OCI-LY7 (cell line): ENCODE results near the gene KREMEN2. TPM values are rescaled to one million over a fixed set of nuclear protein-coding genes. Genes with fewer than 3 reads are reported as not detected.

ENCODE experiments used
- BruUV-seq: library from RNA; stranded (reverse); fragments of 400-500 nt; replicated peaks from 2 replicates; lab custom pipeline; 2021; lab: Mats Ljungman, UMichigan
- CTCF ChIA-PET: fragments of 300-600 bp; sonication (Branson Sonifier 250); formaldehyde crosslinking; loops from one replicate; lab custom pipeline; 2022; ENCODE audit warnings: antibody characterized with exemption; ENCODE audit not compliant: unreplicated experiment; lab: Charles Lee
- POLR2A ChIA-PET: fragments of 300-600 bp; sonication (Branson Sonifier 250); formaldehyde crosslinking; loops from one replicate; lab custom pipeline; 2022; ENCODE audit warnings: antibody characterized with exemption; lab: Charles Lee
- DNase-seq: peaks from one replicate; pipeline ENCODE4 v3.0.0-alpha.2; 2015; ENCODE audit warnings: low spot score
- H2AFZ ChIP-seq: fragments of 200-600 bp; sonication (generic), shearing (Covaris generic); 2 replicates; pipeline ENCODE4 v1.6.1; 2014; ENCODE audit warnings: mild to moderate bottlenecking, antibody characterized with exemption, low read length, moderate library complexity
- H3K27ac ChIP-seq: fragments of 200-600 bp; sonication (generic); 2 replicates; pipeline ENCODE4 v1.5.1; 2014; ENCODE audit warnings: mixed run types, low read depth, mild to moderate bottlenecking, moderate library complexity, low read length, inconsistent platforms; ENCODE audit not compliant: poor library complexity, severe bottlenecking
- H3K36me3 ChIP-seq: fragments of 200-600 bp; sonication (generic); 2 replicates; pipeline ENCODE4 v1.6.1; 2014; ENCODE audit warnings: mild to moderate bottlenecking, antibody characterized with exemption, low read length, moderate library complexity, mixed read lengths; ENCODE audit not compliant: insufficient read depth
- H3K4me1 ChIP-seq: fragments of 200-600 bp; sonication (generic); 2 replicates; pipeline ENCODE4 v1.5.1; 2014; ENCODE audit warnings: mild to moderate bottlenecking, low read length; ENCODE audit not compliant: insufficient read depth, poor library complexity, severe bottlenecking
- H3K4me2 ChIP-seq: fragments of 200-600 bp; sonication (generic); 2 replicates; pipeline ENCODE4 v1.6.1; 2014; ENCODE audit warnings: mild to moderate bottlenecking, low read length
- H3K4me3 ChIP-seq: fragments of 200-600 bp; sonication (generic); 2 replicates; pipeline ENCODE4 v1.5.1; 2014; ENCODE audit warnings: mild to moderate bottlenecking, low read depth, low read length; ENCODE audit not compliant: poor library complexity, severe bottlenecking
- H3K79me2 ChIP-seq: fragments of 200-600 bp; sonication (generic); 2 replicates; pipeline ENCODE4 v1.6.1; 2016; ENCODE audit warnings: low read depth, mild to moderate bottlenecking, low read length, moderate library complexity, mixed read lengths; ENCODE audit not compliant: insufficient read depth
- H3K9me2 ChIP-seq: fragments of 200-600 bp; sonication (generic); 2 replicates; pipeline ENCODE4 v1.6.1; 2016; ENCODE audit warnings: mild to moderate bottlenecking, low read length, mixed read lengths; ENCODE audit not compliant: insufficient read depth
- H3K9me3 ChIP-seq: fragments of 200-600 bp; sonication (generic); 2 replicates; pipeline ENCODE4 v1.6.1; 2014; ENCODE audit warnings: mild to moderate bottlenecking, mixed run types, low read length, mixed read lengths
- H4K20me1 ChIP-seq: fragments of 200-600 bp; sonication (generic); 2 replicates; pipeline ENCODE4 v1.6.1; 2014; ENCODE audit warnings: mild to moderate bottlenecking, antibody characterized with exemption, low read length, moderate library complexity, mixed read lengths; ENCODE audit not compliant: insufficient read depth
- CTCF ChIP-seq: fragments of 200-600 bp; sonication (generic); conservative IDR thresholded peaks from 2 replicates; pipeline ENCODE4 v1.5.1; 2014; ENCODE audit warnings: mild to moderate bottlenecking, antibody characterized with exemption, low read length, moderate library complexity, mixed read lengths
- EZH2phosphoT487 ChIP-seq: fragments of 200-600 bp; sonication (generic); IDR thresholded peaks from 2 replicates; pipeline ENCODE4 v1.6.1; 2018; ENCODE audit warnings: low read depth, borderline replicate concordance, mild to moderate bottlenecking, mixed run types, antibody characterized with exemption, low read length, moderate library complexity, mixed read lengths
- intact Hi-C: fragments of 100-400 bp; cut with micrococcal nuclease; formaldehyde crosslinking; loops from one replicate; pipeline ENCODE4 v1.10.0; 2022; ENCODE audit not compliant: unreplicated experiment
- total RNA-seq, 2 experiments: library from RNA; depleted of rRNA in 1 of 2; stranded (reverse); fragments of >200 nt in 1 of 2; shearing (Covaris generic) in 1 of 2; gene quantifications; 2 replicates each; pipeline ENCODE4 v1.2.3, GENCODE V29; 2014 to 2022

The KREMEN2 gene
- total RNA-seq, 2 experiments from 2014 or later = 0.09 TPM; not detected in 1

- DNase-seq = no peak
- no peak overlapping the region for H3K4me3 ChIP-seq
- intact Hi-C loops = loop anchor here (5.0 kb wide), 1 partner anchor 37 kb away; the partner anchor contains the start of gene KREMEN2
- no peak overlapping the region for H3K27ac ChIP-seq
- no peaks in the 10 kb centered on the region for H3K79me2 ChIP-seq
- peaks cover 4% of the 10 kb centered on the region for H3K4me1 ChIP-seq
- no peak overlapping the region for H3K4me2 ChIP-seq
- no peaks in the 10 kb centered on the region; the same call in 1 of the 2 replicates for H3K36me3 ChIP-seq
- H3K9me2 ChIP-seq = no peaks in the 10 kb centered on the region
- ChIA-PET POLR2A (no interaction called here), CTCF (no interaction called here)
- H3K9me3 ChIP-seq = no peaks in the 10 kb centered on the region
- H4K20me1 ChIP-seq = peaks cover 4% of the 10 kb centered on the region; the same call in 1 of the 2 replicates
- no peak overlapping the region for H2AFZ ChIP-seq
- BruUV-seq = no TSS peak
- TF ChIP-seq CTCF = no peak
- no peak for TF ChIP-seq EZH2phosphoT487
Observed at GRCh38 chr16:2924901-2925755, 38.9 kb upstream of the KREMEN2 start.

- Histone ChIP-seq H3K36me3 (no peaks in the 10 kb centered on the region; the same call in 1 of the 2 replicates), H3K9me2 (no peaks in the 10 kb centered on the region), H4K20me1 (peaks cover 4% of the 10 kb centered on the region; the same call in 1 of the 2 replicates), H3K4me1 (peaks cover 4% of the 10 kb centered on the region), H3K9me3 (no peaks in the 10 kb centered on the region), H3K79me2 (no peaks in the 10 kb centered on the region), H3K4me2 (no peak overlapping the region), H2AFZ (no peak overlapping the region), H3K4me3 (no peak overlapping the region), H3K27ac (no peak overlapping the region)
- POLR2A ChIA-PET = no interaction called here
- BruUV-seq = no TSS peak
- DNase-seq = no peak
- intact Hi-C loops = loop anchor here (5.0 kb wide), 1 partner anchor 36 kb away; the partner anchor contains the start of gene KREMEN2
- CTCF ChIA-PET = no interaction called here
- TF ChIP-seq CTCF (no peak), EZH2phosphoT487 (no peak)
Observed at GRCh38 chr16:2925951-2926649, 38.0 kb upstream of the KREMEN2 start.
